ENCODE results near the gene ZP1. TPM values are rescaled to one million over a fixed set of nuclear protein-coding genes. Genes with fewer than 3 reads are reported as not detected.
A peak's percentile ranks its signal among the peaks of the same experiment; 100 is the strongest.

The ZP1 gene
- total and polyA plus RNA-seq, 2 of the 13 experiments (the other 11 are each of a cell fraction or from before 2014, with no cell fraction given) = 0.16 TPM; not detected in 1

GRCh38 chr11:60847896-60848295, 19.4 kb upstream of the ZP1 start:
- no peak for ATAC-seq
- intact Hi-C loops (cut with micrococcal nuclease; ENCODE audit: unreplicated experiment) (no loop called here), in situ Hi-C loops (cut with HindIII; ENCODE audit: extremely low pct_ligation_motif_present, low pct_unique_long_range_greater_than_20kb) (no loop called here)
- peaks cover 32% of the 10 kb centered on the region for H3K4me1 ChIP-seq (ENCODE audit: insufficient read depth, low read length)
- peaks cover 13% of the 10 kb centered on the region; the same call in 1 of the 2 replicates for H4K20me1 ChIP-seq (ENCODE audit: insufficient read depth, low read length)
- H3K79me2 ChIP-seq (ENCODE audit: insufficient read depth, low read length) = peaks cover 41% of the 10 kb centered on the region
- DNase-seq (ENCODE audit: low spot score) = no peak
- ChIA-PET CTCF (ENCODE audit: low intra/inter-chr PET ratio, low total read pairs) (no interaction called here), POLR2A (no interaction called here)
- H3K4me2 ChIP-seq (ENCODE audit: low read depth, low read length) = no peak overlapping the region
- no peak overlapping the region for H3K27ac ChIP-seq (ENCODE audit: extremely low read length, insufficient read depth, low read length)
- WGBS (ENCODE audit: low lambda C conversion rate) = 95% methylated on average over 12 of the region's 12 CpGs
- no TSS peak for BruUV-seq (replicated peaks)
- H3K9ac ChIP-seq (ENCODE audit: insufficient read depth, low read depth, low read length) = no peak overlapping the region
- H2AFZ ChIP-seq (ENCODE audit: low read length) = no peak overlapping the region
- peaks cover 29 to 54% of the 10 kb centered on the region in 2 experiments for H3K36me3 ChIP-seq (replicated peaks in 1 of 2; ENCODE audit: control insufficient read depth in 1 of 2, insufficient read depth in 2 of 2, low read length in 2 of 2)
- H3K9me3 ChIP-seq (ENCODE audit: low read length) = no peaks in the 10 kb centered on the region
- H3K4me3 ChIP-seq (replicated peaks in 1 of 3; ENCODE audit: insufficient read depth in 1 of 3, low read depth in 2 of 3, low read length in 3 of 3) = no peak overlapping the region
- FAIRE-seq = no peak
- TF ChIP-seq TFDP1 (CRISPR knock-in tag; IDR thresholded peaks at IDR 0.05; ENCODE audit: borderline replicate concordance) (no peak), AGO2 (optimal IDR thresholded peaks at IDR 0.05; ENCODE audit: low read depth, low read length) (peak; percentile 57)
- no peaks in the 10 kb centered on the region; a peak in 1 of 5 replicates for H3K27me3 ChIP-seq (ENCODE audit: control insufficient read depth in 1 of 2, insufficient read depth in 2 of 2, low read length in 2 of 2)

- ATAC-seq (no peak), FAIRE-seq (no peak), DNase-seq (ENCODE audit: low spot score) (no peak)
- TF ChIP-seq RBFOX2 (IDR thresholded peaks at IDR 0.05; ENCODE audit: low read depth, low read length) (peak; percentile 33; the same call in 1 of the 2 replicates), ZEB1 (IDR thresholded peaks at IDR 0.05; ENCODE audit: insufficient replicate concordance, low read depth) (no peak)
- Histone ChIP-seq H3K36me3 (replicated peaks in 1 of 2; ENCODE audit: control insufficient read depth in 1 of 2, insufficient read depth in 2 of 2, low read length in 2 of 2) (peaks cover 29 to 54% of the 10 kb centered on the region in 2 experiments; a peak in 4 of 5 replicates), H2AFZ (ENCODE audit: low read length) (no peak overlapping the region), H3K4me2 (ENCODE audit: low read depth, low read length) (no peak overlapping the region), H3K27ac (ENCODE audit: extremely low read length, insufficient read depth, low read length) (no peak overlapping the region), H3K4me3 (replicated peaks in 1 of 3; ENCODE audit: insufficient read depth in 1 of 3, low read depth in 2 of 3, low read length in 3 of 3) (no peak overlapping the region), H4K20me1 (ENCODE audit: insufficient read depth, low read length) (peaks cover 13% of the 10 kb centered on the region; the same call in 1 of the 2 replicates), H3K79me2 (ENCODE audit: insufficient read depth, low read length) (peaks cover 33% of the 10 kb centered on the region), H3K27me3 (ENCODE audit: control insufficient read depth in 1 of 2, insufficient read depth in 2 of 2, low read length in 2 of 2) (no peaks in the 10 kb centered on the region), H3K9ac (ENCODE audit: insufficient read depth, low read depth, low read length) (no peak overlapping the region), H3K9me3 (ENCODE audit: low read length) (no peaks in the 10 kb centered on the region), H3K4me1 (ENCODE audit: insufficient read depth, low read length) (peaks cover 28% of the 10 kb centered on the region)
- WGBS (ENCODE audit: low lambda C conversion rate) = 97% methylated on average over 4 of the region's 10 CpGs
- intact Hi-C loops (cut with micrococcal nuclease; ENCODE audit: unreplicated experiment) (no loop called here), in situ Hi-C loops (cut with HindIII; ENCODE audit: extremely low pct_ligation_motif_present, low pct_unique_long_range_greater_than_20kb) (no loop called here)
- ChIA-PET POLR2A (no interaction called here), CTCF (ENCODE audit: low intra/inter-chr PET ratio, low total read pairs) (no interaction called here)
- BruUV-seq (replicated peaks) = no TSS peak
Measured at GRCh38 chr11:60848714-60849151, 18.6 kb upstream of the ZP1 start.
